ENCODE results near the gene ICAM5. TPM values are rescaled to one million over a fixed set of nuclear protein-coding genes. Genes with fewer than 3 reads are reported as not detected.

ICAM5 gene
- total and polyA plus RNA-seq, 9 of the 15 experiments (the other 6 are each of a cell fraction or from before 2014, with no cell fraction given) = 0.10 to 114 (median 13.7) TPM

- peak in 1 of 2 experiments; percentile 62; a peak in 2 of 4 replicates for TF ChIP-seq MAZ (CRISPR knock-in tag; conservative IDR thresholded peaks at IDR 0.05 in 1 of 2, IDR thresholded peaks at IDR 0.05 in 1 of 2)
- no peak for TF ChIP-seq E4F1 (CRISPR knock-in tag; IDR thresholded peaks at IDR 0.05; ENCODE audit: borderline replicate concordance)
- 0 out of 2 replicates have a peak, but pooled peaks have one; percentile 22 for TF ChIP-seq MBD2 (IDR thresholded peaks at IDR 0.05; ENCODE audit: borderline replicate concordance, low read depth)
- TF ChIP-seq HCFC1 (IDR thresholded peaks at IDR 0.05; ENCODE audit: low read depth, low read length) = peak; percentile 52
- 0 out of 2 replicates have a peak, but pooled peaks have one; percentile 30 for TF ChIP-seq NR4A1 (CRISPR knock-in tag; IDR thresholded peaks at IDR 0.05)
- TF ChIP-seq NR4A1 (tag; IDR thresholded peaks at IDR 0.05) = no peak
- TF ChIP-seq SRSF3 (IDR thresholded peaks at IDR 0.05; ENCODE audit: insufficient read depth, low read length) = no peak
- TF ChIP-seq HEY1 (CRISPR knock-in tag; IDR thresholded peaks at IDR 0.05; ENCODE audit: borderline replicate concordance) = no peak
- 0 out of 2 replicates have a peak, but pooled peaks have one; percentile 37 for TF ChIP-seq E2F4 (CRISPR knock-in tag; IDR thresholded peaks at IDR 0.05; ENCODE audit: low read depth)
- no peak for TF ChIP-seq PHB (CRISPR knock-in tag; IDR thresholded peaks at IDR 0.05)
- TF ChIP-seq HSF4 (CRISPR knock-in tag; IDR thresholded peaks at IDR 0.05; ENCODE audit: borderline replicate concordance) = peak; percentile 33; the same call in 1 of the 2 replicates
- peak; percentile 61; the same call in 1 of the 2 replicates for TF ChIP-seq SP1 (CRISPR knock-in tag; IDR thresholded peaks at IDR 0.05)
- TF ChIP-seq NR1H2 (CRISPR knock-in tag; IDR thresholded peaks at IDR 0.05) = no peak
- no peak; the same call in 1 of the 2 replicates for TF ChIP-seq AFF4 (CRISPR knock-in tag; IDR thresholded peaks at IDR 0.05)
- TF ChIP-seq NRF1 (conservative IDR thresholded peaks at IDR 0.05 in 1 of 2, IDR thresholded peaks at IDR 0.05 in 1 of 2) = peak; percentile 75 to 80
- peak; percentile 68 to 87; a peak in 2 of 4 replicates for TF ChIP-seq FOXK2 (conservative IDR thresholded peaks at IDR 0.05 in 1 of 2, IDR thresholded peaks at IDR 0.05 in 1 of 2; ENCODE audit: low read depth in 2 of 2)
- no peak for TF ChIP-seq KDM2B (CRISPR knock-in tag; IDR thresholded peaks at IDR 0.05)
These were observed 451 bp upstream of the ICAM5 start (continued) for GRCh38 chr19:10289167-10289835.

Data from K562 (cell line).